ENCODE data around the gene BAX. TPM values are rescaled to one million over a fixed set of nuclear protein-coding genes. Genes with fewer than 3 reads are reported as not detected.

BAX gene
- total and polyA plus RNA-seq, 2 donors (not counting 1 experiment from before 2014, with no cell fraction given): 95.3 to 109 TPM

GRCh38 chr19:48910803-48911202 is 43.9 kb upstream of the BAX start:
- CTCF ChIA-PET: interaction anchor here (0.6 kb wide), 1 partner anchor 82 kb away, joined by 3 read pairs; the partner anchor contains the start of gene GYS1
- Histone ChIP-seq H3K79me2 (ENCODE audit: control insufficient read depth, insufficient read depth, low read length) (no peaks in the 10 kb centered on the region), H3K9ac (ENCODE audit: low read length) (no peak overlapping the region), H2AFZ (ENCODE audit: insufficient read depth, low read depth, low read length, poor library complexity, severe bottlenecking) (no peak overlapping the region), H3K36me3 (replicated peaks in 1 of 2; ENCODE audit: control extremely low read depth in 1 of 2, control insufficient read depth in 1 of 2, extremely low read depth in 1 of 2, insufficient read depth in 2 of 2, low read length in 1 of 2) (peaks cover 11 to 47% of the 10 kb centered on the region in 2 experiments), H3K4me3 (ENCODE audit: control extremely low read depth in 1 of 5, extremely low read depth in 1 of 5, insufficient read depth in 1 of 5, low read depth in 2 of 5, low read length in 4 of 5) (no peak overlapping the region), H3K9me3 (ENCODE audit: control extremely low read depth in 1 of 3, control insufficient read depth in 2 of 3, insufficient read depth in 1 of 3, low read length in 2 of 3) (peaks cover 0 to 7% (median 0%) of the 10 kb centered on the region in 3 donors), H3K27me3 (replicated peaks in 1 of 4; ENCODE audit: control extremely low read depth in 1 of 4, control insufficient read depth in 3 of 4, insufficient read depth in 4 of 4, low read length in 3 of 4) (no peaks in the 10 kb centered on the region), H3K27ac (ENCODE audit: low read length in 2 of 2) (no peak overlapping the region), H3K4me1 (ENCODE audit: control insufficient read depth in 2 of 2, insufficient read depth in 2 of 2, low read length in 2 of 2) (peaks cover 4 to 8% of the 10 kb centered on the region in 2 donors), H4K20me1 (ENCODE audit: control insufficient read depth, insufficient read depth, low read length, poor library complexity, severe bottlenecking) (no peaks in the 10 kb centered on the region), H3K4me2 (replicated peaks; ENCODE audit: low read depth, low read length, poor library complexity, severe bottlenecking) (no peak overlapping the region)
- Mint-ChIP-seq H3K27me3 (no peaks in the 10 kb centered on the region), H3K9me3 (ENCODE audit: insufficient read depth) (no peaks in the 10 kb centered on the region), H3K4me1 (peaks cover 3% of the 10 kb centered on the region), H3K27ac (no peak overlapping the region), H3K4me3 (no peak overlapping the region)
- WGBS (ENCODE audit: insufficient coverage): 87% methylated on average over 2 of the region's 2 CpGs
- POLR2A ChIA-PET: no interaction called here
- intact Hi-C loops (cut with micrococcal nuclease): no loop called here
- TF ChIP-seq EZH2 (IDR thresholded peaks at IDR 0.05; ENCODE audit: borderline replicate concordance, insufficient read depth, low read depth, low read length, poor library complexity, severe bottlenecking) (no peak), CTCF (IDR thresholded peaks at IDR 0.05) (no peak)
- DNase-seq (no peak), ATAC-seq (ENCODE audit: low read depth) (no peak)

- no peak for TF ChIP-seq EZH2 (IDR thresholded peaks at IDR 0.05; ENCODE audit: borderline replicate concordance, insufficient read depth, low read depth, low read length, poor library complexity, severe bottlenecking)
- TF ChIP-seq CTCF (IDR thresholded peaks at IDR 0.05): no peak
- H3K27ac Mint-ChIP-seq: no peak overlapping the region
- no peaks in the 10 kb centered on the region for H3K27me3 Mint-ChIP-seq
- peak; percentile 52 for DNase-seq
- no peaks in the 10 kb centered on the region for H4K20me1 ChIP-seq (ENCODE audit: control insufficient read depth, insufficient read depth, low read length, poor library complexity, severe bottlenecking)
- no peak overlapping the region for H2AFZ ChIP-seq (ENCODE audit: insufficient read depth, low read depth, low read length, poor library complexity, severe bottlenecking)
- intact Hi-C loops (cut with micrococcal nuclease): no loop called here
- H3K27ac ChIP-seq (ENCODE audit: low read length in 2 of 2): no peak overlapping the region
- no peaks in the 10 kb centered on the region for H3K79me2 ChIP-seq (ENCODE audit: control insufficient read depth, insufficient read depth, low read length)
- ChIA-PET POLR2A (no interaction called here), CTCF (no interaction called here)
- ATAC-seq (ENCODE audit: low read depth): peak; percentile 49
- H3K4me1 ChIP-seq (ENCODE audit: control insufficient read depth in 2 of 2, insufficient read depth in 2 of 2, low read length in 2 of 2): peaks cover 9 to 14% of the 10 kb centered on the region in 2 donors
- no peak overlapping the region for H3K9ac ChIP-seq (ENCODE audit: low read length)
- H3K9me3 Mint-ChIP-seq (ENCODE audit: insufficient read depth): no peaks in the 10 kb centered on the region
- no peak overlapping the region for H3K4me3 ChIP-seq (ENCODE audit: control extremely low read depth in 1 of 5, extremely low read depth in 1 of 5, insufficient read depth in 1 of 5, low read depth in 2 of 5, low read length in 4 of 5)
- peaks cover 9% of the 10 kb centered on the region for H3K4me1 Mint-ChIP-seq
- peaks cover 0 to 7% (median 0%) of the 10 kb centered on the region in 3 donors for H3K9me3 ChIP-seq (ENCODE audit: control extremely low read depth in 1 of 3, control insufficient read depth in 2 of 3, insufficient read depth in 1 of 3, low read length in 2 of 3)
- WGBS (ENCODE audit: insufficient coverage): 91% methylated on average over 4 of the region's 9 CpGs
- no peaks in the 10 kb centered on the region for H3K27me3 ChIP-seq (replicated peaks in 1 of 4; ENCODE audit: control extremely low read depth in 1 of 4, control insufficient read depth in 3 of 4, insufficient read depth in 4 of 4, low read length in 3 of 4)
- peaks cover 9 to 50% of the 10 kb centered on the region in 2 experiments for H3K36me3 ChIP-seq (replicated peaks in 1 of 2; ENCODE audit: control extremely low read depth in 1 of 2, control insufficient read depth in 1 of 2, extremely low read depth in 1 of 2, insufficient read depth in 2 of 2, low read length in 1 of 2)
- no peak overlapping the region for H3K4me3 Mint-ChIP-seq
- no peak overlapping the region for H3K4me2 ChIP-seq (replicated peaks; ENCODE audit: low read depth, low read length, poor library complexity, severe bottlenecking)
Observed at GRCh38 chr19:48913114-48913889, 41.4 kb upstream of the BAX start.
